Gastrocnemius medialis (tissue), 4 donors: ENCODE results near the gene TMEM132D. TPM values are rescaled to one million over a fixed set of nuclear protein-coding genes. Genes with fewer than 3 reads are reported as not detected.

ENCODE experiments used
- ATAC-seq, 2 donors: fragments of 150-250 bp; one replicate each; pipeline ENCODE4 v1.9.1; 2016
- DNase-seq, 2 donors: peaks; one replicate each; pipeline ENCODE4 v3.0.0-alpha.2; 2019
- H3K27ac ChIP-seq, 4 donors: fragments of 200-600 bp; sonication (generic); 1 replicate in 1 of 4; 2 replicates in 3 of 4; pipeline ENCODE4 v1.5.1; 2016 to 2018; ENCODE audit warnings: mild to moderate bottlenecking in 2 of 4, moderate library complexity in 1 of 4
- H3K27me3 ChIP-seq, 3 donors: fragments of 200-600 bp; sonication (generic) in 2 of 3; 1 replicate in 1 of 3; 2 replicates in 2 of 3; pipeline versions ENCODE4 v1.5.1 to v1.6.0; 2016 to 2019; ENCODE audit warnings: mild to moderate bottlenecking in 1 of 3, moderate library complexity in 1 of 3
- H3K36me3 ChIP-seq, 2 donors: fragments of 200-600 bp; sonication (generic) in 1 of 2; one replicate each; pipeline ENCODE4 v1.5.1; 2017 to 2018
- H3K4me1 ChIP-seq, 2 donors: fragments of 200-600 bp; sonication (generic) in 1 of 2; one replicate each; pipeline ENCODE4 v1.5.1; 2016 to 2017; ENCODE audit warnings: mild to moderate bottlenecking in 2 of 2
- H3K4me3 ChIP-seq, 4 donors: fragments of 200-600 bp; sonication (generic) in 3 of 4; 1 replicate in 1 of 4; 2 replicates in 3 of 4; pipeline ENCODE4 v1.5.1; 2016 to 2019; ENCODE audit warnings: mild to moderate bottlenecking in 2 of 4
- H3K9me3 ChIP-seq, 3 donors: fragments of 200-600 bp; sonication (generic) in 2 of 3; 1 replicate in 1 of 3; 2 replicates in 2 of 3; pipeline ENCODE4 v1.5.1; 2016 to 2019
- CTCF ChIP-seq, 5 experiments: fragments of 450-650 bp in 3 of 5; fragments of 200-600 bp in 2 of 5; sonication (generic) in 2 of 5; IDR thresholded peaks in 4 of 5; conservative IDR thresholded peaks in 1 of 5; 1 replicate in 4 of 5; 2 replicates in 1 of 5; pipeline ENCODE4 v1.5.1; 2016 to 2019; ENCODE audit warnings: antibody characterized with exemption in 5 of 5, mild to moderate bottlenecking in 3 of 5, moderate library complexity in 3 of 5
- POLR2A ChIP-seq, 2 donors: fragments of 450-650 bp; IDR thresholded peaks; one replicate each; pipeline ENCODE4 v1.6.1; 2017; ENCODE audit warnings: antibody characterized with exemption in 2 of 2, mild to moderate bottlenecking in 2 of 2, moderate library complexity in 2 of 2
- in situ Hi-C, 4 donors: fragments of 200-750 bp; cut with MboI; loops; one replicate each; pipeline versions ENCODE4 v1.15.0 to v1.8.0; 2017; ENCODE audit warnings: low sequenced_read_pairs in 4 of 4
- intact Hi-C: fragments of 100-400 bp; cut with DNase I; formaldehyde crosslinking; loops from one replicate; pipeline ENCODE4 v1.15.1; 2023; ENCODE audit warnings: low total_unique reads
- total RNA-seq, 4 donors: library from RNA; depleted of rRNA; stranded (reverse); fragments of >200 nt; gene quantifications; one replicate each; pipeline versions ENCODE4 v1.1.0 to v1.2.3, GENCODE V29; 2016

Gene TMEM132D
- total RNA-seq, 4 donors from 2014 or later: not detected

GRCh38 chr12:129746318-129746717 is 157.5 kb downstream of the TMEM132D start:
- no peak overlapping the region for H3K4me3 ChIP-seq
- no peak for TF ChIP-seq CTCF (IDR thresholded peaks at IDR 0.05 in 4 of 5, conservative IDR thresholded peaks at IDR 0.05 in 1 of 5)
- TF ChIP-seq POLR2A (IDR thresholded peaks at IDR 0.05): no peak
- in situ Hi-C loops (no loop called here), intact Hi-C loops (no loop called here)
- no peak overlapping the region for H3K27ac ChIP-seq
- ATAC-seq: no peak
- H3K4me1 ChIP-seq: no peaks in the 10 kb centered on the region
- no peaks in the 10 kb centered on the region for H3K27me3 ChIP-seq
- H3K36me3 ChIP-seq: no peaks in the 10 kb centered on the region
- DNase-seq: no peak
- no peaks in the 10 kb centered on the region for H3K9me3 ChIP-seq

GRCh38 chr12:129729170-129729569 is 174.7 kb downstream of the TMEM132D start:
- ATAC-seq: no peak
- H3K9me3 ChIP-seq: no peaks in the 10 kb centered on the region
- in situ Hi-C loops (no loop called here), intact Hi-C loops (no loop called here)
- no peaks in the 10 kb centered on the region for H3K36me3 ChIP-seq
- TF ChIP-seq CTCF (IDR thresholded peaks at IDR 0.05 in 4 of 5, conservative IDR thresholded peaks at IDR 0.05 in 1 of 5) (no peak), POLR2A (IDR thresholded peaks at IDR 0.05) (no peak)
- H3K27me3 ChIP-seq: no peaks in the 10 kb centered on the region
- H3K4me3 ChIP-seq: no peak overlapping the region
- no peak overlapping the region for H3K27ac ChIP-seq
- no peaks in the 10 kb centered on the region for H3K4me1 ChIP-seq
- DNase-seq: no peak

GRCh38 chr12:129727100-129727499 is 176.7 kb downstream of the TMEM132D start:
- no peak overlapping the region for H3K4me3 ChIP-seq
- intact Hi-C loops: no loop called here
- in situ Hi-C loops: no loop called here
- H3K27me3 ChIP-seq: no peaks in the 10 kb centered on the region
- no peaks in the 10 kb centered on the region for H3K9me3 ChIP-seq
- no peak for ATAC-seq
- TF ChIP-seq POLR2A (IDR thresholded peaks at IDR 0.05) (no peak), CTCF (IDR thresholded peaks at IDR 0.05 in 4 of 5, conservative IDR thresholded peaks at IDR 0.05 in 1 of 5) (no peak)
- no peak for DNase-seq
- no peaks in the 10 kb centered on the region for H3K36me3 ChIP-seq
- H3K4me1 ChIP-seq: no peaks in the 10 kb centered on the region
- no peak overlapping the region for H3K27ac ChIP-seq

GRCh38 chr12:129723260-129723659 is 180.6 kb downstream of the TMEM132D start:
- no peak overlapping the region for H3K27ac ChIP-seq
- in situ Hi-C loops (no loop called here), intact Hi-C loops (no loop called here)
- TF ChIP-seq POLR2A (IDR thresholded peaks at IDR 0.05): no peak
- no peak for TF ChIP-seq CTCF (IDR thresholded peaks at IDR 0.05 in 4 of 5, conservative IDR thresholded peaks at IDR 0.05 in 1 of 5)
- no peaks in the 10 kb centered on the region for H3K27me3 ChIP-seq
- H3K36me3 ChIP-seq: no peaks in the 10 kb centered on the region
- DNase-seq (no peak), ATAC-seq (no peak)
- no peak overlapping the region for H3K4me3 ChIP-seq
- no peaks in the 10 kb centered on the region for H3K9me3 ChIP-seq
- H3K4me1 ChIP-seq: no peaks in the 10 kb centered on the region

- no peak for ATAC-seq
- in situ Hi-C loops (no loop called here), intact Hi-C loops (no loop called here)
- Histone ChIP-seq H3K27me3 (no peaks in the 10 kb centered on the region), H3K27ac (no peak overlapping the region), H3K36me3 (no peaks in the 10 kb centered on the region), H3K4me1 (no peaks in the 10 kb centered on the region), H3K4me3 (no peak overlapping the region), H3K9me3 (no peaks in the 10 kb centered on the region)
- no peak for DNase-seq
- no peak for TF ChIP-seq POLR2A (IDR thresholded peaks at IDR 0.05)
- TF ChIP-seq CTCF (IDR thresholded peaks at IDR 0.05 in 4 of 5, conservative IDR thresholded peaks at IDR 0.05 in 1 of 5): no peak
Measured at GRCh38 chr12:129720618-129721017, 183.2 kb downstream of the TMEM132D start.
